IMR-90 (cell line): ENCODE results near the gene PHF5A. TPM values are rescaled to one million over a fixed set of nuclear protein-coding genes. Genes with fewer than 3 reads are reported as not detected.

Source experiments
- ATAC-seq: fragments of 200-7000 bp; cut with Tn5 transposase; 2 replicates; pipeline ENCODE4 v1.9.1; 2020; ENCODE audit warnings: low read depth, mild to moderate bottlenecking, moderate library complexity
- BruUV-seq: library from RNA; stranded (reverse); fragments of 400-500 nt; replicated peaks from 2 replicates; lab custom pipeline; 2021; lab: Mats Ljungman, UMichigan
- CTCF ChIA-PET: fragments of 300-600 bp; formaldehyde crosslinking; extraction: SDS; loops from one replicate; lab custom pipeline; 2021; ENCODE audit warnings: antibody characterized with exemption; lab: Yijun Ruan, JAX
- POLR2A ChIA-PET: fragments of 300-600 bp; sonication (Branson Sonifier 250); formaldehyde crosslinking; loops from one replicate; lab custom pipeline; 2022; ENCODE audit warnings: antibody characterized with exemption; ENCODE audit not compliant: unreplicated experiment; lab: Charles Lee
- DNase-seq: peaks from one replicate; pipeline ENCODE4 v3.0.0; 2013
- H2AFZ ChIP-seq: replicated peaks from 2 replicates; pipeline ENCODE3; 2013; ENCODE audit warnings: low read length, mild to moderate bottlenecking; ENCODE audit not compliant: poor library complexity
- H2AK5ac ChIP-seq: 2 replicates; pipeline ENCODE4 v1.6.1; 2013; ENCODE audit warnings: low read depth, low read length, inconsistent platforms
- H2AK9ac ChIP-seq: replicated peaks from 2 replicates; pipeline ENCODE3; 2013; ENCODE audit warnings: mild to moderate bottlenecking, low read depth, low read length, moderate library complexity; ENCODE audit not compliant: poor library complexity
- H2BK120ac ChIP-seq: 2 replicates; pipeline ENCODE4 v1.6.1; 2013; ENCODE audit warnings: low read depth, low read length, inconsistent platforms
- H2BK15ac ChIP-seq: 3 replicates; pipeline ENCODE4 v1.6.1; 2013; ENCODE audit warnings: low read depth, low read length, inconsistent platforms
- H2BK20ac ChIP-seq: 2 replicates; pipeline ENCODE4 v1.6.1; 2013; ENCODE audit warnings: low read depth, mild to moderate bottlenecking, inconsistent platforms, low read length, moderate library complexity
- H2BK5ac ChIP-seq: 2 replicates; pipeline ENCODE4 v1.6.1; 2013; ENCODE audit warnings: mild to moderate bottlenecking, low read depth, low read length, inconsistent platforms; ENCODE audit not compliant: poor library complexity, severe bottlenecking
- H3K14ac ChIP-seq: replicated peaks from 2 replicates; pipeline ENCODE4 v1.6.1; 2013; ENCODE audit warnings: low read depth, low read length, inconsistent platforms
- H3K18ac ChIP-seq: 2 replicates; pipeline ENCODE4 v1.6.1; 2013; ENCODE audit warnings: low read depth, low read length, control low read depth
- H3K23ac ChIP-seq: 2 replicates; pipeline ENCODE4 v1.6.1; 2013; ENCODE audit warnings: low read depth, low read length, inconsistent platforms
- H3K27ac ChIP-seq: 2 replicates; pipeline ENCODE4 v1.5.1; 2013; ENCODE audit warnings: mild to moderate bottlenecking, control low read depth, low read length; ENCODE audit not compliant: insufficient read depth
- H3K27me3 ChIP-seq: 2 replicates; pipeline ENCODE4 v1.6.1; 2013; ENCODE audit warnings: low read length; ENCODE audit not compliant: control insufficient read depth, insufficient read depth
- H3K36me3 ChIP-seq: 2 replicates; pipeline ENCODE4 v1.6.1; 2013; ENCODE audit warnings: low read length, mixed read lengths; ENCODE audit not compliant: control insufficient read depth, insufficient read depth
- H3K4ac ChIP-seq: 2 replicates; pipeline ENCODE4 v1.6.1; 2013; ENCODE audit warnings: low read depth, low read length, inconsistent platforms
- H3K4me1 ChIP-seq: 2 replicates; pipeline ENCODE4 v1.6.1; 2013; ENCODE audit warnings: low read length, mixed read lengths; ENCODE audit not compliant: control insufficient read depth, insufficient read depth
- H3K4me2 ChIP-seq: 2 replicates; pipeline ENCODE4 v1.6.1; 2013; ENCODE audit warnings: low read depth, mild to moderate bottlenecking, control low read depth, low read length, moderate library complexity
- H3K4me3 ChIP-seq: 2 replicates; pipeline ENCODE4 v1.5.1; 2013; ENCODE audit warnings: low read depth, mild to moderate bottlenecking, control low read depth, low read length, moderate library complexity; ENCODE audit not compliant: insufficient read depth
- H3K56ac ChIP-seq: 2 replicates; pipeline ENCODE4 v1.6.1; 2013; ENCODE audit warnings: low read length, inconsistent platforms; ENCODE audit not compliant: insufficient read depth; ENCODE audit errors: extremely low read depth
- H3K79me1 ChIP-seq, 2 experiments: 2 replicates each; pipeline ENCODE4 v1.6.1; 2013; ENCODE audit warnings: low read length in 2 of 2, inconsistent platforms in 1 of 2, low read depth in 1 of 2
- H3K9ac ChIP-seq: 2 replicates; pipeline ENCODE4 v1.6.1; 2013; ENCODE audit warnings: low read depth, low read length, control low read depth
- H3K9me1 ChIP-seq: 2 replicates; pipeline ENCODE4 v1.6.1; 2013; ENCODE audit warnings: low read length, inconsistent platforms; ENCODE audit not compliant: insufficient read depth
- H3K9me3 ChIP-seq: 2 replicates; pipeline ENCODE4 v1.6.1; 2013; ENCODE audit warnings: low read length; ENCODE audit not compliant: control insufficient read depth, insufficient read depth
- H4K20me1 ChIP-seq: 2 replicates; pipeline ENCODE4 v1.6.1; 2013; ENCODE audit warnings: low read length, inconsistent platforms; ENCODE audit not compliant: insufficient read depth
- H4K5ac ChIP-seq: 2 replicates; pipeline ENCODE4 v1.6.1; 2013; ENCODE audit warnings: mild to moderate bottlenecking, low read depth, low read length, control low read depth
- H4K8ac ChIP-seq, 2 experiments: 2 replicates each; pipeline ENCODE4 v1.6.1; 2013; ENCODE audit warnings: low read depth in 2 of 2, low read length in 2 of 2, control low read depth in 1 of 2, inconsistent platforms in 1 of 2
- H4K91ac ChIP-seq: 2 replicates; pipeline ENCODE4 v1.6.1; 2013; ENCODE audit warnings: low read depth, low read length, inconsistent platforms; ENCODE audit not compliant: insufficient read depth
- MAFK ChIP-seq: IDR thresholded peaks from 2 replicates; pipeline ENCODE4 v1.6.1; 2012; ENCODE audit warnings: low read depth, low read length, improper control_type of control experiment
- MXI1 ChIP-seq: IDR thresholded peaks from 2 replicates; pipeline ENCODE4 v1.6.1; 2012; ENCODE audit warnings: low read depth, mild to moderate bottlenecking, low read length, moderate library complexity, borderline replicate concordance
- WGBS, 2 experiments: methylation state at CpG; one replicate each; pipeline versions ENCODE4 v1.1.5 to v1.1.7; 2013; ENCODE audit warnings: missing lambda C conversion rate in 2 of 2; ENCODE audit not compliant: insufficient read length in 1 of 2; ENCODE audit errors: extremely low coverage in 2 of 2; 5-methylcytosine and 5-hydroxymethylcytosine counted together
- dilution Hi-C: fragments of 300-500 bp; cut with HindIII; formaldehyde crosslinking; loops from one replicate; pipeline ENCODE4 v1.14.3; 2018; ENCODE audit warnings: low sequenced_read_pairs; ENCODE audit not compliant: unreplicated experiment
- in situ Hi-C: fragments of 300-500 bp; cut with MboI; formaldehyde crosslinking; loops from 3 replicates; pipeline ENCODE4 v1.14.3; 2019; ENCODE audit warnings: low sequenced_read_pairs, inconsistent platforms, mixed read lengths
- intact Hi-C: fragments of 100-400 bp; cut with micrococcal nuclease; formaldehyde crosslinking; loops from 2 replicates; pipeline ENCODE4 v1.10.0; 2022
- polyA plus RNA-seq, 3 experiments: library from polyadenylated mRNA; depleted of rRNA; stranded (reverse); fragments of >200 nt; gene quantifications; 2 replicates each; pipeline ENCODE4 v1.2.3, GENCODE V29; 2012; ENCODE audit warnings: low replicate concordance in 1 of 3
- total RNA-seq: library from RNA; depleted of rRNA; stranded (reverse); fragments of >200 nt; gene quantifications from 2 replicates; pipeline ENCODE4 v1.2.3, GENCODE V29; 2012

Gene PHF5A
- total and polyA plus RNA-seq, 2 of the 4 experiments (the other 2 are of a cell fraction) = 50.9 to 54.9 TPM

- BruUV-seq = no TSS peak
Observed at GRCh38 chr22:41444360-41445128, 23.9 kb downstream of the PHF5A start.

More at GRCh38 chr22:41444360-41445128, 23.9 kb downstream of the PHF5A start:
- peak overlapping the region; percentile 99 for H2AK9ac ChIP-seq
- H3K4me1 ChIP-seq = peaks cover 3% of the 10 kb centered on the region
- peak overlapping the region; percentile 97 for H3K4me3 ChIP-seq
- peak overlapping the region; percentile 93 for H2AK5ac ChIP-seq
- peak overlapping the region; percentile 88 for H2BK5ac ChIP-seq
- CTCF ChIA-PET = no interaction called here
- H2BK120ac ChIP-seq = peak overlapping the region; percentile 26; the same call in 1 of the 2 replicates
- H4K5ac ChIP-seq = peak overlapping the region; percentile 54
- H4K20me1 ChIP-seq = peaks cover 55% of the 10 kb centered on the region
- POLR2A ChIA-PET = no interaction called here
- H3K36me3 ChIP-seq = peaks cover 6% of the 10 kb centered on the region
- no peak overlapping the region for H2BK15ac ChIP-seq
- WGBS, 2 experiments = 0% methylated on average over 18 of the region's 35 CpGs; no CpG with 5 or more reads in 1 of the 2 experiments
- H3K27me3 ChIP-seq = no peaks in the 10 kb centered on the region
- intact Hi-C loops (no loop called here), in situ Hi-C loops (no loop called here), dilution Hi-C loops (no loop called here)
- H2AFZ ChIP-seq = peak overlapping the region; percentile 84
- peak overlapping the region; percentile 33 for H3K18ac ChIP-seq
- H3K4ac ChIP-seq = peak overlapping the region; percentile 89
- H3K23ac ChIP-seq = peak overlapping the region; percentile 88
- peak overlapping the region; percentile 67 for H4K91ac ChIP-seq
- peak overlapping the region; percentile 79 for H3K56ac ChIP-seq
- ATAC-seq = peak; percentile 52
- H4K8ac ChIP-seq = peak overlapping the region; percentile 76 to 89
- H3K4me2 ChIP-seq = peak overlapping the region; percentile 88
- peak; percentile 98 for DNase-seq
- H3K27ac ChIP-seq = peak overlapping the region; percentile 97
- H3K9ac ChIP-seq = peak overlapping the region; percentile 93
- H2BK20ac ChIP-seq = no peak overlapping the region
- H3K9me1 ChIP-seq = peaks cover 12% of the 10 kb centered on the region
- peak overlapping the region; percentile 97 for H3K14ac ChIP-seq
- peaks cover 16 to 49% of the 10 kb centered on the region in 2 experiments for H3K79me1 ChIP-seq
- H3K9me3 ChIP-seq = no peaks in the 10 kb centered on the region
- TF ChIP-seq MXI1 (peak; percentile 61; the same call in 1 of the 2 replicates), MAFK (no peak)
